GM12864 (cell line): Measurements from ENCODE around the gene F13A1.

Experiments
- DNase-seq: peaks from one replicate; pipeline ENCODE4 v3.0.0-alpha.2; 2011; ENCODE audit warnings: low read depth
- H3K4me3 ChIP-seq: 2 replicates; pipeline ENCODE4 v1.5.1; 2011; ENCODE audit warnings: mild to moderate bottlenecking, low read depth, low read length, control low read depth
- CTCF ChIP-seq: IDR thresholded peaks from 2 replicates; pipeline ENCODE4 v1.5.1; 2011; ENCODE audit warnings: low read depth, mild to moderate bottlenecking, moderate library complexity, low read length, control low read depth, inconsistent platforms; ENCODE audit errors: missing control alignments

Gene F13A1

GRCh38 chr6:6270948-6271535 lies 49.4 kb downstream of the F13A1 start:
- no peak for TF ChIP-seq CTCF
- DNase-seq, result no peak
- H3K4me3 ChIP-seq, result no peak overlapping the region

GRCh38 chr6:6260196-6260722 lies 60.2 kb downstream of the F13A1 start:
- DNase-seq, result no peak
- H3K4me3 ChIP-seq, result no peak overlapping the region
- no peak for TF ChIP-seq CTCF

GRCh38 chr6:6256886-6257285 lies 63.6 kb downstream of the F13A1 start:
- no peak for DNase-seq
- H3K4me3 ChIP-seq, result no peak overlapping the region
- TF ChIP-seq CTCF, result no peak

- no peak overlapping the region for H3K4me3 ChIP-seq
- no peak for TF ChIP-seq CTCF
- no peak for DNase-seq
Measured at GRCh38 chr6:6256259-6256658, 64.2 kb downstream of the F13A1 start.

GRCh38 chr6:6251555-6252280 lies 68.7 kb downstream of the F13A1 start:
- DNase-seq, result no peak
- TF ChIP-seq CTCF, result no peak

GRCh38 chr6:6248651-6249050 lies 71.8 kb downstream of the F13A1 start:
- no peak overlapping the region for H3K4me3 ChIP-seq
- TF ChIP-seq CTCF, result no peak

More at GRCh38 chr6:6251555-6252280, 68.7 kb downstream of the F13A1 start:
- no peak overlapping the region for H3K4me3 ChIP-seq

More at GRCh38 chr6:6248651-6249050, 71.8 kb downstream of the F13A1 start:
- DNase-seq, result no peak
